Ureter (tissue), 1 donor: ENCODE results near the gene LITAF. TPM values are rescaled to one million over a fixed set of nuclear protein-coding genes. Genes with fewer than 3 reads are reported as not detected.
A peak's percentile ranks its signal among the peaks of the same experiment; 100 is the strongest.
"Not testable (repeated sequence)": the region's sequence is repeated elsewhere in the genome, so short reads cannot be mapped to it uniquely, and the experiment has no call there.

Experiments used
- DNase-seq: peaks from one replicate; pipeline ENCODE4 v3.0.0-alpha.2; 2020; ENCODE audit warnings: low spot score
- total RNA-seq: library from RNA; stranded (reverse); gene quantifications from one replicate; pipeline ENCODE4 v1.2.4, GENCODE V29; 2023
- donor health status: DM: yes; HTN: yes; CAD: no.

Gene LITAF
- total RNA-seq, 1 donor from 2014 or later: 160 TPM

- no peak for DNase-seq
Measured at GRCh38 chr16:11517961-11518360, 68.8 kb downstream of the LITAF start.

- DNase-seq: no peak
Measured at GRCh38 chr16:11515540-11516430, 70.9 kb downstream of the LITAF start.

GRCh38 chr16:11514283-11514682, 72.4 kb downstream of the LITAF start:
- DNase-seq: no peak

GRCh38 chr16:11513366-11513765, 73.4 kb downstream of the LITAF start:
- DNase-seq: not testable (repeated sequence)

GRCh38 chr16:11511801-11512200, 74.9 kb downstream of the LITAF start:
- no peak for DNase-seq

- DNase-seq: no peak
Measured at GRCh38 chr16:11511328-11511727, 75.4 kb downstream of the LITAF start.

GRCh38 chr16:11510178-11510973, 76.3 kb downstream of the LITAF start:
- no peak for DNase-seq

GRCh38 chr16:11507991-11508390, 78.7 kb downstream of the LITAF start:
- no peak for DNase-seq

GRCh38 chr16:11507350-11507749, 79.4 kb downstream of the LITAF start:
- no peak for DNase-seq

- no peak for DNase-seq
Measured at GRCh38 chr16:11506741-11507305, 79.9 kb downstream of the LITAF start.

GRCh38 chr16:11504261-11504660, 82.5 kb downstream of the LITAF start:
- not testable (repeated sequence) for DNase-seq

- DNase-seq: no peak
Measured at GRCh38 chr16:11503566-11503965, 83.2 kb downstream of the LITAF start.

- no peak for DNase-seq
Measured at GRCh38 chr16:11502239-11502638, 84.5 kb downstream of the LITAF start.

- no peak for DNase-seq
Measured at GRCh38 chr16:11501632-11502031, 85.1 kb downstream of the LITAF start.

- DNase-seq: no peak
Measured at GRCh38 chr16:11500700-11501346, 85.9 kb downstream of the LITAF start.

- no peak for DNase-seq
Measured at GRCh38 chr16:11499295-11500089, 87.2 kb downstream of the LITAF start.

- no peak for DNase-seq
Measured at GRCh38 chr16:11498683-11499082, 88.0 kb downstream of the LITAF start.

GRCh38 chr16:11497851-11498289, 88.8 kb downstream of the LITAF start:
- peak; percentile 62 for DNase-seq
